HG02885 (cell line): ENCODE data around the gene SPDYA.
A peak's percentile ranks its signal among the peaks of the same experiment; 100 is the strongest.

ENCODE experiments used
- ATAC-seq: cut with Tn5 transposase; IDR thresholded peaks from one replicate; pipeline ENCODE4 v1.9.1; 2021; ENCODE audit warnings: mild to moderate bottlenecking; ENCODE audit not compliant: unreplicated experiment, poor library complexity

SPDYA gene

GRCh38 chr2:28824207-28824606 lies 13.6 kb downstream of the SPDYA start:
- ATAC-seq, result no peak

- no peak for ATAC-seq
These were observed 14.2 kb downstream of the SPDYA start for GRCh38 chr2:28824870-28825269.

DNA sequence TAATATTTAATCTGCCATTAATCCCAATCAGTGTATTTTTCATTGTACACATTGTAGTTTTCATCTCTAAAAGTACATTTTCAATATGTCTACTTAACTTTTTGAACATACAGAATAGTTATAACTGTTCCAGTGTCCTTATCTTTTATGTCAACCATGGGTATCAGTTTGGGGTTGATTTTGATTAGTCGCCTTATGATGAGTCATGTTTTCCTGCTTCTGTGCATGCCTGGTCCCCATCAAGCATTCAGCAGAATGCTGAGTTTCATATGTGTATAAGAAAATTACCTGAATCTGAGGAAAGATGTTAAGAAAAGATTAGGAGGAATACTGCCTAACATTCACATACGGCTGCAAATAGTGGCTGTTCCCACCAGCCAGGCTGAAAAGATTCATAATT lies 17.7 kb downstream of the SPDYA start:
- ATAC-seq, result no peak

- ATAC-seq, result no peak
These were observed 23.3 kb downstream of the SPDYA start for GRCh38 chr2:28833740-28834470.

DNA sequence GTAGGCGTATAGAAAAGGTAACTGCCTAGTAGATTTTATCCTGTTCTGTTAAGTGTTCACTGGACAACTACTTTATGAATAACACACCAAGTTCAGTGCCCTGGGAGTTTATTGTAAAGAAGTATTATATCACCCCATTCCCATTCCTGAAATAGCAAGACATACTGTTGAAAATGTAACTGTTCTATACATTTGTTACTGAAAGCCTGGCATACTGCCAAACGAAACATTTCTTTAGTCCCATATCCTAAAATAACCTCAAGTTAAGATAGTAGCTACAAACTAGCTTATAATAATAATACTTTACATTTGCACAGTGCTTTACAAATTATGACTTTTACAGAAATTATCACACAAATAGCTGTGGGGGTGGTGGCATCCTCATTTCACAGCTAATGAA lies 25.1 kb downstream of the SPDYA start:
- ATAC-seq, result no peak

- ATAC-seq, result no peak
These were observed 28.3 kb downstream of the SPDYA start for GRCh38 chr2:28838971-28839370.

- ATAC-seq, result no peak
These were observed 31.4 kb downstream of the SPDYA start for GRCh38 chr2:28842042-28842441.

GRCh38 chr2:28855193-28855592 lies 44.6 kb downstream of the SPDYA start:
- no peak for ATAC-seq

GRCh38 chr2:28855977-28856376 lies 45.3 kb downstream of the SPDYA start:
- ATAC-seq, result no peak

- ATAC-seq, result no peak
These were observed 58.0 kb downstream of the SPDYA start for GRCh38 chr2:28868611-28869010.

DNA sequence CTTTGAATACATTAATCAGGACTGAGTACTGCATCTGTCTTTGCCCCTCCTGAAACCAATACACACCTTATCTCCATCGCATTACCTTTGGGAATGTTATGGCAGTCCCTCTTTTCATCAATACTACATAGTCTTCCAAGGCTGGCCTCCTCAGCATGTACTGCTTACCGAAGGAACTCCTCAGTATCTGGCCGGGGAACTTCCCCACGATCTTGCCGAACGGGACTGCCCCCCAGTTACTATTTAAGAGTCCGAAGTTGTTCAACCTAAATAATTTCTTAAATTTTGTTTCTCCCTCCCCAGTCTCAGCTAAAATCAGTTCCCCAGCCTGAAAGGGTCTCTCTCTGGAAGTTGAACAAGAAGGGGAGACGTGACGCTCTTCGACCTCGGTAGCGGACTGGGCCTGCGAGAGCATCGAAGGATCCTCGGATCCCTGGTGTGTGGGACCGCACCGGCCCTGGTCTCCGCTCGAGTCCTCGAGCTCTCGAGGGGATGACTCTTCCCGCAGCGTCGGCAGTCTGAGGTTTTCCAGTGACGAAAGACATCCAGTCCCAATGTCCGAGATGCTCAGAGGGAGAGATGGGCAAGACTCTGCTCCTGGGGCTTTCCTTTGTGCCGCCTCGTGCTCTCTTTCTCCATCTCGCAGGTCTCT lies 59.0 kb downstream of the SPDYA start:
- no peak for ATAC-seq

DNA sequence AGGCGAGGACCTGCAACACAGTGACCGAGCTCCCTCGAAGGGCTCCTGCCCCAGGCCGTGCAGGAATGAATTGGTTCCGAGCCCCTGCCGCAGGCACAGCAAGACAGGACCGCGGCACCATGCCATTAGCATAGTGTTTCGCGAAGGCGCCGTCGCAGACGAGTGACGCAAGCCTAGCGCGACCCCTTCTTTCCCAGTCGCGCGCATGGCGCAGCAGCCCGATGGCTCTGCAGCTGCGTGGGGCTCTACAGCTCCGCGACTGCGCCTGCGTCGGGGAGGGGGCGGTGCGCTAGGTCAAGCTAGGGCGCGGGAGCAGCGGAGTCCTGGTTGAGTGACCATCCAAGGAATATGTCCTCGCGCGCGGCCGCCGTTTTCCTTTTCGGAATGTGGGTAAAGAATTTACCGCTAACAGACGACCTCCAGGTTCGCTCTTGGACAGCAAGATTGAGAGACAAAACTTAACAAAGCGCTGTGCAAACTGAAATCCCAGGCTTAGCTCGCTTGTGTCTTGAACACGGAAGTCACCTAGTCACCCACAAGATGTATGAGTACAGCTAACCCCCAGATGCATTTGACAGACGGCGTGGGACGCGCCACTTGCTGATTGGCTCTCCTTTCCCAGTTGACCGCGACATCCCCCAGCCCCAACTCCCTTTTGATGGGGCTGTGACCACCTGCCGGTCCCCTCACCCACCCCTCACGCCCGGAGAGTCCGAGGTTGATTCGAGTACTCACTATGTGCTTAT lies 59.7 kb downstream of the SPDYA start, which contains the start of gene TRMT61B:
TRMT61B (minus strand) TSS at position 164 of the 746 bp plus-strand sequence; CDS start at position 132, 32 bp downstream.
- ATAC-seq, result peak; percentile 97

- ATAC-seq, result no peak
These were observed 61.0 kb downstream of the SPDYA start for GRCh38 chr2:28871620-28872019.

GRCh38 chr2:28880193-28880592 lies 69.6 kb downstream of the SPDYA start:
- ATAC-seq, result no peak

DNA sequence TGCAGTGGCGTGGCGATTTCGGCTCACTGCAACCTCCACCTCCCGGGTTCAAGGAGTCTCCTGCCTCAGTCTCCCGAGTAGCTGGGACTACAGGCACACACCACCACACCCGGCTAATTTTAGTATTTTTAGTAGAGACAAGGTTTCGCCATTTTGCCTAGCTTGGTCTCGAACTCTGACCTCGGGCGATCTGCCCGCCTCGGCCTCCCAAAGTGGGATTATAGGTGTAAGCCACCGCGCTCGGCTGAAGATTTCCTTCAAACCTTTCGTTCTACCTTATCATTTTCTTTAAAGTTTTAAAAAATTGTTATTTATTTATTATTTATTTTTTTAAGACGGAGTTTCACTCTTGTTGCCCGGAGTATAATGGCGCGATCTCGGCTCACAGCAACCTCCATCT lies 82.9 kb downstream of the SPDYA start:
- ATAC-seq, result no peak

DNA sequence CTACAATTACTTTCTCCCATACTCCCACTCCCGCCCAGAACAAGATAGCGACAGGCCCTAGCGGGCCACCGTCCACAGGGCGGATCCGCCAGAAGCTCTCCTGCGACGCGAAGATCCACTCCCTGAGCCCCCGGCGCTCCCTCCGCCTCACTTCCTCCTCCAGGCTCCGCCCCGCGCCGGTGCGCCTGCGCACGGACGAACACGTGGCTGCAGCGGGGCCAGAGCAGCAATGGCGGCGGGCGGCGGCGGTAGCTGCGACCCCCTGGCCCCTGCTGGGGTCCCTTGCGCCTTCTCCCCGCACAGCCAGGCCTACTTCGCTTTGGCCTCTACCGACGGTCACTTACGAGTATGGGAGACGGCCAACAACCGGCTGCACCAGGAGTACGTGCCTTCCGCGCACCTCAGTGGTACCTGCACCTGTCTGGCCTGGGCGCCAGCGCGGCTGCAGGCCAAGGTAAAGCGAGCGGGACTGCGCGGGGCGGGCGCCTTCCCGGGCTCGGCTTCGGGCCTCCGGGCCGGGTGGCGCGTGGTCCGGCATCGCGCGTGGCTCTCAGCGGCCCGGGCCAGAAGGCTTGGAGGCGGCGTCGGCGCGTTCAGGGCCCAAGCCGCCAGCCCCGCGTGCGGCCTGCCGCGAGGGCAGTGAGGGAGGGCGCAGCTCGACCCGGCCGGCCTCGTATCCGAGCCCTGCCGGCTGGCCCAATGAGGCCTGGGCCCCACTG lies 84.0 kb downstream of the SPDYA start, which contains the start of gene WDR43:
WDR43 (plus strand) TSS at position 198 of the 719 bp plus-strand sequence; CDS start at position 230, 32 bp downstream.
- ATAC-seq, result peak; percentile 88

- ATAC-seq, result peak; percentile 31
These were observed 84.7 kb downstream of the SPDYA start for GRCh38 chr2:28895189-28895893.

DNA sequence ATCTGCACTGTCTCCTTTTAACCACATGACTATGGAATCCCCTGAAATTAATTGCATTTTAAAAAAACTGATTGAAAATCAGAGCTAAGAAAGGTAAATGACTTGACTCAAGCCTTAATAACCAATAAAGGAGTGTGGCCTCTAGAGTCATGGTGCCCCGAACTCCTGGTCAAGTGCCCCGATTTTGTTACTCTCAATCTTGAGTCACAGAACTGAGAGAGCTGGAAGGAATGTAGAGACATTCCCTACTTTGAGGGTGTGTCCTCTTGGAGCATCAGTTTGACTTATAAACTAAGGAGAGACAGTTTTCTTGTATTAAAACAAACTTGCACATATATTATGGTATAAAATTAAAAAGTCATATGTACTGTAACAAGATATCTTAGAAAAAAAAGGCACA lies 86.3 kb downstream of the SPDYA start:
- no peak for ATAC-seq

DNA sequence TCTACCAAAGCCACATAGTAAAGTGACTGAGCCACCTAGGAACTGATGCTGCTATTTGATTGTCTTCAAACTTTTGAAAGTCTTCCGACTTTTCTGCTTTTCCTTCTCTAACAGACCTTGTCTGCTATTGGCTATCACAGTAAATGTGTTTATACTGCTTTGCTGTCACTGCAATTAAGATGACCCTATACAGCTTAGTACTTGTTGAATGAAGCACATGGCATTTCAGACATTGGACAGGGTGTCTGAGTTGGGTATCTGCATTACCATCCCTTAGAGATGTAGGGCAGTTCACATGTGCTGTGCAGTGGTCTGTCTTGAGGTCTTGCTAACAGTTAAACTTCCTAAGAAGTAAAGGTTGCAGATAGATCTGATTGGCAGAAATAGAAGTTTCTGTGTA lies 87.4 kb downstream of the SPDYA start:
- ATAC-seq, result no peak
